Fibroblast of skin of right quadriceps (primary cell): ENCODE results near the gene CCDC124.
"Not testable (repeated sequence)": the region's sequence is repeated elsewhere in the genome, so short reads cannot be mapped to it uniquely, and the experiment has no call there.

Experiments
- DNase-seq: peaks from one replicate; pipeline ENCODE4 v3.0.0-alpha.2; 2013

The CCDC124 gene, protein sequence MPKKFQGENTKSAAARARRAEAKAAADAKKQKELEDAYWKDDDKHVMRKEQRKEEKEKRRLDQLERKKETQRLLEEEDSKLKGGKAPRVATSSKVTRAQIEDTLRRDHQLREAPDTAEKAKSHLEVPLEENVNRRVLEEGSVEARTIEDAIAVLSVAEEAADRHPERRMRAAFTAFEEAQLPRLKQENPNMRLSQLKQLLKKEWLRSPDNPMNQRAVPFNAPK

GRCh38 chr19:17932485-17933338 lies at the start of gene CCDC124:
CCDC124 (plus strand) TSS chr19:17933015; CDS start chr19:17936421, 3,406 bp downstream.
- peak; percentile 90 for DNase-seq

GRCh38 chr19:17883627-17884410 lies 49.0 kb upstream of the CCDC124 start:
- no peak for DNase-seq

DNA sequence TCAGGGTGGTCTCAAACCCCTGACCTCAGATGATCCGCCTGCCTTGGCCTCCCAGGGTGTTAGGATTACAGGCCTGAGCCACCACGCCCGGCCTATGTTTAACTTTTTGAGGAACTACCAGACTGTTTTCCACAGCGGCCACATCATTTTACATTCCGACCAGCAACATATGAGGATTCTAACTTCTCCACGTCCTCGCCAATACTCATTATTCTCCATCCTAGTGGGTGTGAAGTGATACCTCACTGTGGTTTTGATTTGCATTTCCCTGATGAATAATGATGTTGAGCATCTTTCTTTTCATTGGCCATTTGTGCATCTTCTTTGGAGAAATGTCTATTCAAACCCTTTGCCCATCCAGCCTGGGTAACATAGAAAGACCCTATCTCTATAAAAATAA lies 46.3 kb upstream of the CCDC124 start:
- DNase-seq = no peak

DNA sequence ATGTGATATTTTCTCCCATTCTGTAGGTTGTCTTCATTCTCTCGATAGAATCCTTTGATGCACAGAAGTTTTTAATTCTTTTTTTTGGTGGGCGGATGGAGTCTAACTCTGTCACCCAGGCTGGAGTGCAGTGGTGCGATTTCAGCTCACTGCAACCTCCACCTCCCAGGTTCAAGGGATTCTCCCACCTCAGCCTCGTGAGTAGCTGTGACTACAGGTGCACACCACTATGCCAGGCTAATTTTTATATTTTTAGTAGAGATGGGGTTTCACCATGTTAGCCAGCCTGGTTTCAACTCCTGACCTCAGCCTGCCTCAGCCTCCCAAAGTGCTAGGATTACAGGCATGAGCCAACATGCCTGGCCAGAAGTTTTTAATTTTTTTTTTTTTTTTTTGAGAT lies 45.6 kb upstream of the CCDC124 start:
- not testable (repeated sequence) for DNase-seq

DNA sequence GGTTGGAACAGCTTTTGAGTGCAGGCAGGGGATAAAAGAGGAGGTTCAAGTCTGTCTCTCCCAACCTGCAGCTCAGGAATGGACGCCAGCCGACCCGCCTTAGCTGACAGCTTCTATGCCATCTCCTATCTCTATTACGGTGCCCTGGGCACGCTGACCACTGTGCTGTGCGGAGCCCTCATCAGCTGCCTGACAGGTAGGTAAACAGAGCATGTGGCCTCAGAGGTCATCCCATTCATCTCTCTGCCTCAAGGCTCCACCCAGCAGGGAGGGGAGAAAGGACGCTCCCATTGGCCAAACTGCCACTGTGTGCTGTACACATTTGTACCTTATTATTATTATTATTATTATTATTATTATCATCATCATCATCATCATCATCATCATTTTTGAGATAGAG lies 44.6 kb upstream of the CCDC124 start:
- no peak for DNase-seq

DNA sequence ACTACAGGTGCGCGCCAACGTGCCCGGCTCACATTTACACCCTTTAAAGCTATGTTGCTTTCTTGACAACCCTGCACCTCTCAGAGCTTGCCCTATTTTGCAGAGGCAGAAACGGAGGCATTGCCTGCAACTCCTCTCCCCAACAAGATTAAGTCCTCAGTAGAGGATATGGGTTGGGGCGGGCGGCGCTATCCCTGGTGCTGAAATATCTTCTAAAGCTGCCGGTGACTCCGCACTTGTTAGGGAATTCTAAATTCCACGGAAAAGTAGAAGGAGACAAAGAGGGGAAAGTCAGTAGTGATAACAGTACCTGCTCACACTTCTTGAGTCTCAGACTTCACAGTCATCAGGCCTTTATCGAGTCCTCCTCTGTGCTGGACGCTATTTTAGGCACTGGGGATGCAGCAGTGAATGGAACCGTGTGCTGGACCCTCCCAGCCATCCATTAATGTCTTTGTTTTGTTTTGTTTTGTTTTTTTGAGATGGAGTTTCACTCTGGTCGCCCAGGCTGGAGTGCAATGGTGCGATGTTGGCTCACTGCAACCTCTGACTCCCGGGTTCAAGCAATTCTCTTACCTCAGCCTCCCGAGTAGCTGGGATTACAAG lies 43.1 kb upstream of the CCDC124 start:
- DNase-seq = peak; percentile 42

GRCh38 chr19:17893766-17894165 lies 39.0 kb upstream of the CCDC124 start:
- no peak for DNase-seq

- DNase-seq = peak; percentile 48
Observed at GRCh38 chr19:17902701-17903100, 30.1 kb upstream of the CCDC124 start.

DNA sequence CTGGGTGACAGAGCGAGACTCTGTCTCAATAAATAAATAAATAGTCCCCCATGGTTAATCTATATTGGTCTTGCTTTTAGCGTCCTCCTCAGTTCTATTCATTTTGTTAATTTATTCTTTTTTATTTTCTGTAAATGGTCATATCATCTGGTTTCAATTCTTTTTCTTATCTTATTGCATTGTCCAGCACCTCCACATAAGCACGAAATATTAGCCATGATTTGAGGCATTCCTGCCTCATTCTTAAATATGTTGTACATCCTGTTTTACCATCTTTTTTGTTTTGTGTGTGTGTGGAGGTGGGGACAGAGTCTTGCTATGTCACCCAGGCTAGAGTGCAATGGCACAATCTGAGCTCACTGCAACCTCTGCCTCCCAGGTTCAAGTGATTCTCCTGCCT lies 24.6 kb upstream of the CCDC124 start:
- DNase-seq = no peak

GRCh38 chr19:17909003-17909732 lies 23.6 kb upstream of the CCDC124 start:
- DNase-seq = no peak

DNA sequence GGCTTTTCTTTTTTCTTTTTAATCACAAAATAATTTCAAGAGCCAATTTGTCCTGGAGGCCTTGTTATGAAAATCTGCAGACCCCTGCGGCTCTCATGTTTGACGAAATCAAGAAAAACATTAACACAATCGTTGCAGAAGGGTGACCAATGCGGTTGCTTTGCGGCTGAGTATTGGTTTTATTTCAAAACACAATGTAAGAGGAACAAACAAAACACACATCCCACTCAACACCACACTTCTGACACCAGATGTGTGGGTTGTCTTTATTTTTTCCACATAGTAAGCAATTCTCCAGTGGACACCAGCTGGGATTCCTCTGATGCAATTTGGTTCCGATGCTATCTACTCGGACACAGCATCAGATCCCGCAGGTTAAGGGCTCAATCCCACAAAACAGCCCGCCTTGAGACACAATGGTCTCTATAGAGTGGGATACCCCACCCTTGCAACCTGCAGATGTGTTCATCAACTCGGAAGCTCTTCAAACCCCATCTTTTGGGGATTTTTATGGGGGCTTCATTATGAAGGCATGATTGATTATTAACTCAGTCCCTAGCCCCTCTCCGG lies 21.9 kb upstream of the CCDC124 start:
- no peak for DNase-seq

GRCh38 chr19:17915940-17916593 lies 16.7 kb upstream of the CCDC124 start:
- no peak for DNase-seq

GRCh38 chr19:17918151-17918550 lies 14.7 kb upstream of the CCDC124 start:
- DNase-seq = not testable (repeated sequence)

DNA sequence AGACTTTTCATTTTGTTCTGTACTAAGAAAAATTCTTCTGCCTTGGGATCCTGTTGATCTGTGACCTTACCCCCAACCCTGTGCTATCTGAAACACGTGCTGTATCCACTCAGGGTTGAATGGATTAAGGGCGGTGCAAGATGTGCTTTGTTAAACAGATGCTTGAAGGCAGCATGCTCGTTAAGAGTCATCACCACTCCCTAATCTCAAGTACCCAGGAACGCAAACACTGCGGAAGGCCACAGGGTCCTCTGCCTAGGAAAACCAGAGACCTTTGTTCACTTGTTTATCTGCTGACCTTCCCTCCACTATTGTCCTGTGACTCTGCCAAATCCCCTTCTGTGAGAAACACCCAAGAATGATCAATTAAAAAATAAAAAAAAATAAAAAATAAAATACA lies 13.7 kb upstream of the CCDC124 start:
- not testable (repeated sequence) for DNase-seq

DNA sequence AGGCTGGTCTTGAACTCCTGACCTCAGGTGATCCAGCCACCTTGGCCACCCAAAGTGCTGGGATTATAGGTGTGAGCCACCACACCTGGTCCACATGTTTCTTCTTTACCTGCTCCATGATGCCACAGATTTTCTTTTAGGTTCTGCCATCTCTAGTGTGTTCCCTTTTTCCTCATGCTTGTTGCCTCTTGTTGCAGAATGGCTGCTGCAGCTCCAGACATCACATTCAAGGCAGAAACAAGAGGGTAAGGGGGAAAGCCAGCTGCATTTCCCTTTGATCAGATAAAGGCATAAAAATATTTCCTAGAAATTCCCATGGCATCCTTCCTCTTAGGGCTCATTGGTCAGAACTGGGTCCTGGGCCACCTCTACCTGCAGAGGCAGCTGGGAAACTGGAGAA lies 12.3 kb upstream of the CCDC124 start:
- DNase-seq = no peak

DNA sequence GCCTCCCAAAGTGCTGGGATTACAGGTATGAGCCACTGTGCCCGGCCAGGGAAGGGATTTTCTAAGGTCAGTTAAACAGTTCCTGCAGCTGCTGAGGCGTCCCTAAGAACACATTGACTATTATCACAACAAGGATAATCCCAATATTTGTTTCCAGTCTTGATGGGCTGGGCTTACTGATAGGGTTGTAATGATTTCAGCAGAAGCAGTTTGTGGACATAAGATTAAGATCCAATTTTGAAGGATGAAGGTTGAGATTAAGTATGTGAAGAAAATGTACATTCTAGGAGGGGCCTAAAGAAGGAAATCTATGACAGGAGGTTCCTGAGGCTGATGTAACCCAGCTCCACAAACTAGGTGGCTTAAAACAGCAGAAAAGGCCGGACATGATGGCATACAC lies 10.7 kb upstream of the CCDC124 start:
- DNase-seq = no peak

- no peak for DNase-seq
Observed at GRCh38 chr19:17926044-17926443, 6.8 kb upstream of the CCDC124 start.

DNA sequence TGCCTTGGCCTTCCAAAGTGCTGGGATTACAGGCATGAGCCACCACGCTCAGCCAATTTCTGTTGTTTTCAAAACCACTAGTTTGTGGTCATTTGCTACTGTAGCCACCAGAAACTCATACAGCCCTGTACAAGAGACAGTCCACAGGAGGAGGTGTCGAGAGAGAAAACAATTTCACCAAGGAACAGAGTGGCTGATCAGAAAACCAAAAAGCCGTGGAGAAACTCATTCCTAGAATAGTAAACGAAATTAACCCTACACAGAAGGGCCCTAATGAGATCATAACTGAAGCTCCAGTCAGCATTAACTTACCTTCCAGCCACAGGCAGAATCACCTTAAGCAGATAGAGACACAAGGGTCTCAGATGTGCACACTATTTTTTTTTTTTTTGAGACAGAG lies 3.8 kb upstream of the CCDC124 start:
- DNase-seq = no peak

DNA sequence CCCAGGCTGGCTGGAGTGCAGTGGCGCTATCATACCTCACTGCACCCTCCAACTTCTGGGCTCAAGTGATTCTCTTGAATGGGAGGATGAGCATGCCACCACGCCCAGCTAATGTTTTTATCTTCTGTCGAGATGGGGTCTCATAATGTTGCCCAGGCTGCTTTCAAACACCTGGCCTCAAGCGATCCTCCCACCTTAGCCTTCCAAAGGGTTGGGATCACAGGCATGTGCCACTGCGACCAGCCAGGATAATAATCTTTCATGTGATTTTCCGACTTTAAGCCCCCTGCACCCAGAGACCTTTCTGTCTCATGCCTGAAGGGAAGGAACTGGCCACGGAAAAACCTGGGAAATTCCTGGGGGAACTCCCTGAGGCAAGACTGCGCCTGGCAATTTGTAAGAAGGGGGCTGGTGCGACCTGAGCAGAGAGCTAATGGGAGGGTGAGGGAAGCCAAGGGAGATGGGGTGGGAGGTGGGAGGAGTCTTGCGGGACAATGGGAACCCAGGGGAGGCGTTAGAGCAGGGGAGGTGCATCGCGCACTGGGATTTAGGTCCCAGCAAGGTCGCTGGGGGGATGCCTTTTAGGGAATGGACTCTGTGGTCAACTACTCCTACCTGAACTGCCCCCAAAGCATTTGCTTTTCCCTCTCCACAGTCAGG lies 1.2 kb upstream of the CCDC124 start:
- DNase-seq = no peak

DNA sequence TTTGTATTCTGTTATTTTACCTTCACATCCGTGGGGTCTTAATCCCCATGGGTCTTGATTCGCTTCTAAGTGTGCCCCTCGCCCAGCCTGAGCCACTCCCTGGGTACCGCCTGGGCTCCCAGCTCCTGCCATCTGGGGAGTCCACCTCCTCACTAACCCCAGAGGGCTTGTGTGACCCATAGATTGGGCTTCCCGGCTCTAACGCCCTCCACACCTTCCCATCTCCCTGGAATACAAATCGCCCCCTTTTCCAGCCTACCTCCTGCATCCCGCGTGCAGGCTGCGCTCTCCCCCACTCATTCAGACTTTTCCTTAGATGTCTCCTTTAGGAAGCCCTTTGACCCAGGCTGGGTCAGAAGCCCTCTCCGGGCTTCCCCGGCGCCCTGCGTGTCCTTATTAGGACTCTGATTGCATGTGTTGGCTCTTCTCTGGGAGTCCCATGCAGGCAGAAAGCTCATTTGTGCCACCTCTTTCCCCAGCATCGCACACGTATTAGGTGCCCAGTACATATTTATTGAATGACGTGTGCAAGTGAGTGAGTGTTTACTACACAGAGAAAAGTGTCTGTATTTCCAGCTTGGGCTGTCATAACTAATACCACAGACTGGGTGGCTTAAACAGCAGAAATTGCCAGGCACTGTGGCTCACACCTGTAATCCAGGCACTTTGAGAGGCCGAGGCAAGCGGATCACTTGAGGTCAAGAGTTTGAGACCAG lies 757 bp downstream of the CCDC124 start:
- peak; percentile 33 for DNase-seq
